ENCODE measurements around the gene FBXL17. TPM values are rescaled to one million over a fixed set of nuclear protein-coding genes. Genes with fewer than 3 reads are reported as not detected.
A peak's percentile ranks its signal among the peaks of the same experiment; 100 is the strongest.

The FBXL17 gene
- total RNA-seq, 1 experiment from 2014 or later: 8.3 TPM

DNA sequence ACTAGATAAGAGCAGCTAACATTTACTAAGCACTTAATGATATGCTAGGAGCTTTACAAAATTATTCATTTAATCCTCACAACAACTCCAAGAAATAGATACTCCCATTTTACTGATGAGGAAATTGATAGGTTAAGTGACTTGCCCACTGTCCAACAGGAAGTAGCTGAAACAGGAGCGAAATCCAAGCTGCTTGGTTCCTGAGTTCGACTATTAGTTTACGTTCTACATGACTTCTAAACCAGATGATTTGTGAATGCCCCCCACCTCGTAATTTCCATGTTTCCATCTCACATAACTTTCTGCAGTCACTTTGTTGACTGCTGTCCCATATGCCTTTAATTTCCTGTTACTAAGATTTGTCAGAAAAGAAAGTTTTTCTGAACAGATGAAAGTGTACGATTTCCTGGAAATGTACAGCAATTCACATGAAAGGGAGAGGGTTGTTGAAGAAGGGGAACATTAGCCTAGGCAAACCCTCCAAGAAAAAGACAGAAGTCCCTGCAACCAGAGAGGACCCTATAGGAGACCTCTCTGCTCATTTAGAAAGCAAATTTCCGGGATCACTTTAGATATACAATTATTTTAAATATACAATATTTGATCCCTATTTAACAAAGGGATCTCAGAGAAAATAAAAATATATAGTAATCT is 432.1 kb downstream of the FBXL17 start:
- in situ Hi-C loops (cut with HindIII; ENCODE audit: low sequenced_read_pairs): no loop called here
- no peak for DNase-seq (ENCODE audit: low spot score)

DNA sequence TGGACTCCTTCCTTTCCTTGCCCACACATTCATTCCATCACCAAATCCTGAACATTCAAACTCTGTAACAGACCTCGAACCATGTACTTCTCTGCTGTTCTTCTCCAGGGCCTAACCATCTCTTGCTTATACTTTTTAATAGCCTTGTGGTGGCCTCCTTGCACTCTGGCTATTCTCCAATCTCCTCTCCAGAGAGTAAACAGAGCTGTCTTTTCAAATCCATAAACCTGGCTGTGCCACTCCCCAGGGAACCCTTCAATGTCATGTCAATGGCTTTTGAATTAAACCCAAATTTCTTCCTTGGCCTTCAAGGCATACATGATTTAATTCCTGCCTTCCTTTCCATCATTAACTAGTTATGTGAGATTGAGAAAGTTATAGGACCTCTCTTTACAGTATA is 433.5 kb downstream of the FBXL17 start:
- in situ Hi-C loops (cut with HindIII; ENCODE audit: low sequenced_read_pairs): no loop called here
- DNase-seq (ENCODE audit: low spot score): no peak

DNA sequence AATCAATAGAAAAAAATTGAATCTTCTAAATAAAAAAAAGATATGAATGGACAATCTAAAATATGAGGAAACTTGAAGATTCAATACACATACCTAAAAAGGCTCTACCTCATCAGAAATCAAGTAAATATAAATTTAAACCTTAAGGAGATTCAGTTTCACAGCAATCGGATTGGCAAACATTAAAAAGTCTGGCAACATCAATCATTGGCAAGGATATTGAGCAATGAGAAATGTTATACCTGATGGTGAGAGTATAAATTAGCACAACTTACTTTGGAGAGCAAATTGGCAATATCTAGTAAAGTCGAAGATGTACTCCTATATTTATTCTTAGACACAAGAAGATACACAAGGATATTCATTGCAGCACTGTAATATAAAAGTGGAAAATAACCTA is 436.8 kb downstream of the FBXL17 start:
- in situ Hi-C loops (cut with HindIII; ENCODE audit: low sequenced_read_pairs): no loop called here
- DNase-seq (ENCODE audit: low spot score): no peak

DNA sequence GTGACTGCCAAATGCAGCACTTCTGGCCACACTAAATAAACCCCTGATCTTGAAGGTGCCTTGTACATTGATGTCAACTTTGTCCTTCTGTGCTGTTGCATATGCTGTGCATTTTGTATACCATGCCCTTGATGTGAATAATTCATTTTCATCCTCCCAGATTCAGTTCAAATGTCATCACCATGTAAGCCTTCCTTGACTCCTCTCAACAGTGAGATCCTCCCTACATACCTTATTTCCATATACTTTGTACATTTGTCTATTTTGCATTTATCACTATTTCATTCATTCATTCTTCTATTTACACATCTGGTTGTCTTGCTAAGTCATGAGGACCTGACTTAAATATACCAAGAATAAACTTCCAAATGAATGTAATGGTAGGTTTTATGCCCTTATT is 438.0 kb downstream of the FBXL17 start:
- DNase-seq (ENCODE audit: low spot score): no peak
- in situ Hi-C loops (cut with HindIII; ENCODE audit: low sequenced_read_pairs): no loop called here

DNA sequence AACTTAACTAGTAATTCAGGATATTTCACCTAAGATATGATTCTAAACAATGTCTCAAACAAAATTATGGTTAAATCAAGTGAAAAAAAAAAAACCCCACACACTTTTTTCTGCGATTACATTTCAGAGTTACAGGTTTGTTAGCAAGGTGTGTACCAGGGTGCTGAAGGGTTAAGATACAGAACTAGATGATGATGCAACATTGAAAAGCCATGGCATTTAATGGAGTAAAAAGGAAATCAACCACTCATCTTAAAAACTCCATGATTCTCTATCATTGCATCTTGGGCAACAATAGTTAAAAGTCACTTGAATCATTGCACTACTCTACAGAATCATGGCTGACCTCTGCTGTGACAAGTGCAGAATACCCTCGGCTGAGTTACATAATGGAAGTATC is 440.9 kb downstream of the FBXL17 start:
- in situ Hi-C loops (cut with HindIII; ENCODE audit: low sequenced_read_pairs): no loop called here

DNA sequence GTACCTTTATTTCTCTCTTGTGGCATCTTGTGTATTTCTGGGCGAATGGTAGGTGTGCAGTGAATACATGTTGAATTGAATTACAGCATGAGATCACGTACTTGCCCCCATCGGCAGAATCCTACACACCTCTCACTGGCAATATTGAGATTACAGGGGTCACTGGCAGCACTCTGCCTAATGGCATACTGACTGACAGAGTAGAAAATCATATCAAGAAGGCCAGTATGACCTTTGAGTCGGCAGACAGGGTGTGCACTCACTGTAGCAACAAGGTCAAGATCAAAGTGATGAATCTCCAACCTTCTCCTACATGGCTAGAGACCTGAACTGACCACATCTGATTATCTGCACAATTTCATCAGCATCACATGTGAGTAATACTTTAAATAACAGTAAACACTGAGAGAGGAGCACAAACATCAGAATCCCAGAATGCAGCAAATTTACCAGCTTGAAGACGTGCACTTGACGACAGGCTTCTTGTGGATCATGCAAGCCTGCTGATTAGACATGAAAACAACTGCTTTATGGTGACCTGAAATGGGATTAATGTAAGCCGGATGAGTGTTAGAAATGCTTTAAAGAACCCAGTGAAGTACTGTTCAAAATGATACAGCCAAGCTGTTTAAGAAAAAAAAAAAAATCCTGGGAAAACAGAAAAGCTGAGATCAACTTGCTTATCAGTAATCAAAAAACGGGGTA is 444.1 kb downstream of the FBXL17 start:
- in situ Hi-C loops (cut with HindIII; ENCODE audit: low sequenced_read_pairs): no loop called here
- DNase-seq (ENCODE audit: low spot score): no peak

More for the DNA sequence above, 440.9 kb downstream of the FBXL17 start:
- no peak for DNase-seq (ENCODE audit: low spot score)

DNA sequence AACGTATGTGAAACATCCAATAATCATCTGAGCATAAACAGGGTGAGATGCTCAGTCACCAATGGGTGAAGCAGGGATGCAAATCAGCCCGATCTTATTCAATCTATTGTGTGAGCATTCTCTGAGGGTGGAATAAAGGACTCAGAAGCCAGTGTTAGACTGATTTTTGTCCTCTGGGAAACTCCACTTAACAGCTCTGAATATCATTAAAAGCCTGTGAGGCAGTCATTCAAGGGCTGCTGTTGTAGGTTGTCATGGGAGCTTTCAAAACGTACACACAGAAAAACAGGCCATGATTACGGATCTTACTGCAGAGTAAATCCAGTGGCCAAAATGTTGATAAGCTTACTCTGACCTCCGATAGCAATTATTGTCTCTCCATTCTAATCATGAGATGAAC is 444.7 kb downstream of the FBXL17 start:
- no peak for DNase-seq (ENCODE audit: low spot score)
- in situ Hi-C loops (cut with HindIII; ENCODE audit: low sequenced_read_pairs): no loop called here

DNA sequence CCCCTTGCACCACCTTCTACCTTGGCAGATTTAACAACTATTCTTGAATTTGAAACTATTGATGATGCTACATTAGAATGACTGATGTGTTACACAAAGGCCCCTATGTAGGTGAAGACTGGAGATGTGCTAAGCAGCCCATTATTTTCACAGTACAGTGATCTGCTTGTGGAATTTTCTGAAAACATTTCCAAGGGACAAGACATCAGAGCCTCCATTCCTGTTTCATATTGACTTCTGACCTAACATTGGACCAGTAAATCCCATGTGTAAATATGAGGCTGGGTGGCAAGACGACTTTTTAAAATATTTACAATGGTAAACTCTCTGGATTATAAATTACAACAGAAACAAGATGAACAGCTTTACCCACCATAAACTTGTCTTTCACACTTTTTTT is 445.4 kb downstream of the FBXL17 start:
- no peak for DNase-seq (ENCODE audit: low spot score)
- in situ Hi-C loops (cut with HindIII; ENCODE audit: low sequenced_read_pairs): no loop called here

DNA sequence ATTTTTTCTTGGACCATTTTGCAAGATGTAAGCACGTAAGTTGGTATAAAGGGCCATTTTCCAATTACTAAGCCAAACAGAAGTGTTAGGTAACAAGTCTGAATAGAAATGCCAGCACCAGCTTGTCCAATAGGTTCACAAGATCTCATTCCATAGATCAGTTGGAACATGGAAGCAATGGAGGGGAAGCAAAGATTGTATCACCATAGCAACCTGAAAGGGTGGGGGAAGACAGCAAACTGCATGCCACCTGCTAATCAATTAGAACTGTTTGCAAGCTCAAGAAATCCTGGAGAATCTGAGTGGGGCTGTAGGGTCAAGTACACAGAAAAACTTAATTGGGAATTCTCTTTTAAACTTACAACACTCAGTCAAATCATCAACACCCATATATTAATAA is 446.3 kb downstream of the FBXL17 start:
- DNase-seq (ENCODE audit: low spot score): no peak
- in situ Hi-C loops (cut with HindIII; ENCODE audit: low sequenced_read_pairs): no loop called here

DNA sequence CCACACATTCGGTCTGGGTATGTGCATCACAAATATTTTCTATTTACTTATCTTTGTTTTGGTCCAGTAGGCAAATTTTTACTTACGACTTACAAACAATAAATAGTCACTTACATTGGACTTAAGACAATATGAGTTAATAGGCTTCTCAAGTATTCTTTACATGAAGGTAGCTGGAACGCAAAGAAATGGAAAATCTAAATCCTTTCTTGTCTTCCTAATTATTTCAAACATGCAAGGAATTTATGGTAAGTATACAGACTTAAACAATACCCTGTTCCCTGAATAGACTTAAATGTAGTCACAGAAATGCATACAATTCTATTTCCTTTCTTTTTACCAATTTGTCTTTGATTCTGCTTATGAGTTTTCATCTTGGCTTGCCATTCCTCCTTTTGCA is 448.6 kb downstream of the FBXL17 start:
- in situ Hi-C loops (cut with HindIII; ENCODE audit: low sequenced_read_pairs): no loop called here
- no peak for DNase-seq (ENCODE audit: low spot score)

DNA sequence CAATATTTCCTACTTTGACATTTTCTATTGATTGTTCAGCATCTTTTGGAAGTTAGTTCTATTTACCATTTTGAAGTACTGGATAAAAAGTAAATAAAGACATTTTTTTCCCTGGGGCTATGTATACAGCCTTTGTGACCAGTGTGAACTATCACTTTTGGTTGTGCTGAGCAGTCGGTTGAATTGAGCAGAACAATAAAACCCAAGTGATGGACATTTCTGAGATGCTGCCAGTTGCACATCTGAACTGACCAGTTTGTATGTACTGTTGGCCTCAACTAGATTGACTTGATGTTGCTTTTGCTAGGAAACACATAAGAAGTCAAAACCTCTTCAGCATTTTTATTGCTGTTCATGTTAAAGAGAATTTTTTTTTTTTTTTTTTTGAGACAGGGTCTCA is 451.0 kb downstream of the FBXL17 start:
- no peak for DNase-seq (ENCODE audit: low spot score)
- in situ Hi-C loops (cut with HindIII; ENCODE audit: low sequenced_read_pairs): no loop called here

DNA sequence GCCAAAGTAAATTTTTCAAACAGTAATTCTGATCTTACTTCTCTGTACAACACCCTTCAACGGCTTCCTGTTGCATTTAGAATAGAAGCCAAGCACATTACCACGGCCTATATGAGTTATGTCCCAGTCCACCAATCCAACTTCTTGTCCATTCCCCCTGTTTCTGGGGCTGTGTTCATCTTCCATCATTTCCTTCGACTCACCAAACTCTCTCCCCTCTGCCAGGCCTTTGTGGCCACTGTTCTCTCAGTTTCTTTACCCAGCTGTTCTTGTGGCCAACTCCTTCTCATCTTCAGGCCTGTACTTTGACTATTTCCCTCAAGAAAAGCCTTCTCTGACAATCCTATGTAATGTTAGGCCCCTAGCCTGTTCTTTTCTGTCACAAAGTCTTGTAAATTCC is 451.8 kb downstream of the FBXL17 start:
- in situ Hi-C loops (cut with HindIII; ENCODE audit: low sequenced_read_pairs): no loop called here
- DNase-seq (ENCODE audit: low spot score): no peak

DNA sequence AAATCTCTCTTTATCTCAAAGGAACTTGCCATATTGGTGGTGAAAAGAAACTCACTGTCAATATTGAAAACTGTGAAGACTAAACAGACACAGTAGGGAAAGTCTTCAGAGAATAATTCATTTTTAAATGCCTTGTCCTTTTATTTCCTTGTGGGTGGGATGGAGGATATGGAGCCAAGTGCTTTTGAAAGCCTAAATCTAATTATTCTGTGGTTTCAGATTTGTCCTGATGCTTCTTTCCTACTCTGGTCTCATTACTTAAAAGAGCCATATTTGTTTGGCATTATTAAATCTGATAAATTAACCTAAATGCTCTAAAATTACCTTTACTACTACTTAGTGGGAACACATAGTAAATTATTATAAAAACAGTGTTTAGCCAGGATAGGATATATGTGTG is 452.8 kb downstream of the FBXL17 start:
- in situ Hi-C loops (cut with HindIII; ENCODE audit: low sequenced_read_pairs): no loop called here

DNA sequence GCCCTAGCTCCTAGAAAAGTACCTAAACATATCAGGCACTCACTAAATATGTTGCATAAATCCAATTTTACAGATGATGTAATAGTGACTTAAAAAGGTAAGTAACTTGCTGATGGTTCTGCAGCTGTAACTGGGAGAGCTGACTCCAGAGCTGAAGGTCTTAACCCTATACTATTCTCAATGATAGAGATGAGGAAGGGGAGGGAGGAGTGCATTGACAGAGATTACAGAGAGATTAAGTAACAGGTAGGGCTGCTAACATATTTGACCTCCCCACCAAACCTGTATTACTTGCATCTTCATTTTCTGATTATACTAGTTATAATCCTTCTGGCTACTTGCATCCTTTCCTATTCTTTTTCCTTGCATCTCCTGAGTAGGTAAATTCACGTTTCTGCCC is 455.8 kb downstream of the FBXL17 start:
- in situ Hi-C loops (cut with HindIII; ENCODE audit: low sequenced_read_pairs): no loop called here
- no peak for DNase-seq (ENCODE audit: low spot score)

More for the DNA sequence above, 452.8 kb downstream of the FBXL17 start:
- no peak for DNase-seq (ENCODE audit: low spot score)

DNA sequence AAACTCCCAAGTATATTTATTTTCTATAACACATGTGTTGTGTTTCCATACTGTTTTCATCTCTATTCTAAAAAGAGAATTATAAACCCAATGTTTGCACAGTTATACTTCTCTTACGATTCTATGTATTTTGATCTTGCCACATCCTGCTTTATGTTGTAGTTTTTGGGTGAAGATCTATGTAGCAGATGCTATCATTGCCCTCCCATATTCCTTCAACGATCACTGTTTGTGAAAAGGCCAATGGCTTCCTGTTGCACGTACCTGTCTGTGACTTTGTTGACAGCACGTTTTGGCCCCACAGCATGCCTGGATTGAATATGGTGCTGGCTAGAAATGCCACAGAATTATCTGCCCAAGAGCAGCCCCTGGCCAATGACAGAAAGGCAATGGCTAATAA is 456.7 kb downstream of the FBXL17 start:
- in situ Hi-C loops (cut with HindIII; ENCODE audit: low sequenced_read_pairs): no loop called here
- no peak for DNase-seq (ENCODE audit: low spot score)

DNA sequence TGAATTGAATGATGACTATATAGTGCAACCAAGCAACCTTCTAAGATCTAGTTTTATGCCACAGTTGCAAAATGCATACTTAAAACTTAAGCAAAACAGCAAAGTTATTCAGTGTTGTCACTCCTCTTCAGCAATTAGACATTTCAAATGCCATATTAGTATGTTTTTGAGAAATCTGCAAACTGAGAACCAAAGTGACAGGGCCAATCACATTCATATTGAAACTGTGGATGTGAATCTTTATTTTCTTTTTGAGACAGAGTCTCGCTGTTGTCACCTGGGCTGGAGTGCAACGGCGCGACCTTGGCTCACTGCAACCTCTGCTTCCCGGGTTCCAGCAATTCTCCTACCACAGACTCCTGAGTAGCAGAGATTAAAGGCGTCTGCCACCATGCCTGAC is 461.9 kb downstream of the FBXL17 start:
- in situ Hi-C loops (cut with HindIII; ENCODE audit: low sequenced_read_pairs): no loop called here

DNA sequence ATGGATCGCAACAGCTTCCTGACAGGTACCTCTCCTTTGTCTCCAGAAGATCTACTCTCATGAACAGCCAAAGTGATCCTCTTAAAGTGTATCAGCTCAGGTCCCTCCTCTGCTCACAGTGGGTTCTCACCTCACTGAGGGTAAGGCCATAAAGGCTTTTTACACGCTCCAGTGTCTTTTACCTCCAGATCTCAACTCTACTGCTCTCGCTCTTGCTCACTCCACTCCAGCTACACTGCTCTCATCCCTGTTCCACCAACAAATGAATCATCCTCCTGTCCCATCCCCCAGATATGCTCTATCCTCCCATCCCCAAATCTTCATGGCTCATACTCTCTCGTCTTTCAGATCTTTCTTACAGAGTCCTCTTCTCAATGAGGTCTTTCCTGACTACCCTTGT is 462.5 kb downstream of the FBXL17 start:
- in situ Hi-C loops (cut with HindIII; ENCODE audit: low sequenced_read_pairs): no loop called here
- DNase-seq (ENCODE audit: low spot score): no peak

More for the DNA sequence above, 461.9 kb downstream of the FBXL17 start:
- DNase-seq (ENCODE audit: low spot score): no peak

DNA sequence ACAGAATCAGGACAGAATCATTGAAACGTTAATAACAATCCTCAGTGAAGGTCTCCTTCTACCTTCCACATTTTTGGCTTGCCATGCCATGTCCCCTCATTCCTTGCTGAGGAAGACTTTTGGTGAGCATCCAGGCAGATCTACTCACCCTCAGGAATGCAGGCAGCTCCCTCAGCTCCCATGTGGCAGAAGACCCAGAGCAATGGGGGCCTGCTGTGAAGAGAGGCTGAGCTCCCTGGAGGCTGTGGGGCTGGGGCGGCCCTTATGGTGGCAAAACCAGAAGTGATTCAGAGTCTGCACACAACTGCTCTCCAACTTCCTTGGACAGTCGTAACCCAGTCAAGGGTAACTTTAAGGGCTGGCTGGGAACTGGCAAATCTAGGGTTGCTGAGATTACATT is 463.9 kb downstream of the FBXL17 start:
- in situ Hi-C loops (cut with HindIII; ENCODE audit: low sequenced_read_pairs): no loop called here
- DNase-seq (ENCODE audit: low spot score): no peak

DNA sequence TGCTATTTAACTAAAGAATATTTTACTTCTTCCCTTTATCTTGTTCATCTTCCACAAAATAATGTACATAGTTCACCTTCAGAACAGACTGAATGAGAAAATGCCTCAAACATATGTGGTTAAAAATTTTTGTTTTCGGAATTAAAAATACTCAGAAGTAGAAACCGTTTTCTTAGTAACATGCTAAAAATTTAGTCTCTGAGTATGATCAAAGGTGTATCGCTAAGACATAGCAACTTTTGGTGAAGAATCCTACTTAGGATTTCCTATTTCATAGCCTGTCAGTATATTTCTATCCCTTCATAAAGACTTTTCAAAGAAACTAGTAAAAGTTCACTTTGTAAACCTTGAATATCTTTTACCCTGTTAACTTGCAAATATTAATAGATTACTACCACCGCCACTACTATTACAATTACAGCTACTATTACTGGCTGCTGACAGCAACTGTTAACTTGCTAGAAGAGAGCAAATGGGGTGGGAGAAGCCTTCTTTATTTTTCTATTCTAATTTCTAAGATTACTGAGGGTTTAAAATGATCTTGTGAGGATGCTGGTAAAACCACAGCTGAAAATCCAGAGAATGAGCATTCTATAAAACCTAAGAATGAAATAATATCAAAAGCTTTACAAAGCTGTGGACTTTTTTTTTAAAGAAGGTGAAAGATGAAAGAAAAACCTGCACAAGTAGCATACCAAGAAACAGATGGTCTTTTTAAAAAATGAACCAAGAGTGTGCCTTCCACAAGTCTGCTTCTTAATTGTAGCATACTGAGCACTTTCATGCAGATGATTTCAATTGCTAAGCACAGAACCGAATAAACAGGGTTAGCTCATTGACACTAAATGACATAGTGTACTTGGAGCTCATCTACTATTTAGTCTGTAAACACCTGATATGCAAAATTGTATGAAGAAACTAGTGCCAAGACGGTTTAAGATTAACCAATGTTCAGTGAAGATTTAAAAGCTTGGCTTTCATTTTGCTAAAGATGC is 464.9 kb downstream of the FBXL17 start:
- in situ Hi-C loops (cut with HindIII; ENCODE audit: low sequenced_read_pairs): no loop called here
- DNase-seq (ENCODE audit: low spot score): peak; percentile 16

Data from G401 (cell line).